ENCODE data around the gene ACSL4. TPM values are rescaled to one million over a fixed set of nuclear protein-coding genes. Genes with fewer than 3 reads are reported as not detected.
"Not testable (repeated sequence)": the region's sequence is repeated elsewhere in the genome, so short reads cannot be mapped to it uniquely, and the experiment has no call there.

Gene ACSL4
- total RNA-seq, 4 donors from 2014 or later = 38.4 to 62.9 (median 46.9) TPM

GRCh38 chrX:109684136-109684535 lies 48.9 kb downstream of the ACSL4 start:
- peaks cover 0 to 10% of the 10 kb centered on the region in 2 donors for H3K36me3 ChIP-seq
- no peaks in the 10 kb centered on the region for H3K4me1 ChIP-seq
- no peak overlapping the region for H3K27ac ChIP-seq
- TF ChIP-seq CTCF (IDR thresholded peaks at IDR 0.05) (no peak), POLR2A (IDR thresholded peaks at IDR 0.05) (no peak)
- 82 to 92% methylated on average over 1 of the region's 1 CpG for WGBS, 2 donors
- intact Hi-C loops (cut with DNase I) = no loop called here
- H3K9me3 ChIP-seq = no peaks in the 10 kb centered on the region
- DNase-seq = no peak
- no peak overlapping the region for H3K4me3 ChIP-seq (replicated peaks in 1 of 3)
- H3K27me3 ChIP-seq = no peaks in the 10 kb centered on the region

- TF ChIP-seq CTCF (IDR thresholded peaks at IDR 0.05) = no peak
- TF ChIP-seq POLR2A (IDR thresholded peaks at IDR 0.05) = no peak
- Histone ChIP-seq H3K27ac (no peak overlapping the region), H3K4me3 (replicated peaks in 1 of 3) (no peak overlapping the region), H3K27me3 (no peaks in the 10 kb centered on the region), H3K9me3 (no peaks in the 10 kb centered on the region), H3K4me1 (no peaks in the 10 kb centered on the region), H3K36me3 (peaks cover 0 to 10% of the 10 kb centered on the region in 2 donors)
- WGBS, 2 donors = 84 to 90% methylated on average over 2 of the region's 2 CpGs
- intact Hi-C loops (cut with DNase I) = no loop called here
- no peak for DNase-seq
These were observed 51.5 kb downstream of the ACSL4 start for GRCh38 chrX:109681475-109682081.

- H3K27me3 ChIP-seq = no peaks in the 10 kb centered on the region
- H3K9me3 ChIP-seq = no peaks in the 10 kb centered on the region
- intact Hi-C loops (cut with DNase I) = no loop called here
- no peak overlapping the region for H3K4me3 ChIP-seq (replicated peaks in 1 of 3)
- H3K27ac ChIP-seq = no peak overlapping the region
- H3K4me1 ChIP-seq = no peaks in the 10 kb centered on the region
- H3K36me3 ChIP-seq = peaks cover 0 to 10% of the 10 kb centered on the region in 2 donors
- TF ChIP-seq POLR2A (IDR thresholded peaks at IDR 0.05) (no peak), CTCF (IDR thresholded peaks at IDR 0.05) (no peak)
- DNase-seq = no peak
These were observed 53.2 kb downstream of the ACSL4 start for GRCh38 chrX:109679820-109680219.

GRCh38 chrX:109672239-109672638 lies 60.8 kb downstream of the ACSL4 start:
- intact Hi-C loops (cut with DNase I) = no loop called here
- Histone ChIP-seq H3K4me1 (no peaks in the 10 kb centered on the region), H3K27me3 (no peaks in the 10 kb centered on the region), H3K9me3 (no peaks in the 10 kb centered on the region), H3K36me3 (no peaks in the 10 kb centered on the region), H3K27ac (no peak overlapping the region), H3K4me3 (replicated peaks in 1 of 3) (no peak overlapping the region)
- no peak for DNase-seq
- TF ChIP-seq POLR2A (IDR thresholded peaks at IDR 0.05) = no peak
- no peak for TF ChIP-seq CTCF (IDR thresholded peaks at IDR 0.05)

DNA sequence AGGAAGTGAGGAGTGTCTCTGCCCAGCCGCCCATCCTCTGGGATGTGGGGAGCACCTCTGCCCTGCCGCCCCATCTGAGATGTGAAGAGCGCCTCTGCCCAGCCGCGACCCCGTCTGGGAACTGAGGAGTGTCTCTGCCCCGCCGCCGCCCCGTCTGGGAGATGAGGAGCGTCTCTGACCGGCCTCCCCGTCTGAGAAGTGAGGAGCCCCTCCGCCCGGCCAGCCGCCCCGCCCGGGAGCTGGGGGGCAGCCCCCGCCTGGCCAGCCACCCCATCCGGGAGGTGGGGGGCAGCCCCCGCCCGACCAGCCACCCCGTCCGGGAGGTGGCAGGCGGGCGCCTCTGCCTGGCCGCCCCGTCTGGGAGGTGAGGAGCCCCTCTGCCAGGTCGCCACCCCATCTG lies 61.9 kb downstream of the ACSL4 start:
- H3K4me3 ChIP-seq (replicated peaks in 1 of 3); H3K9me3 ChIP-seq; H3K4me1 ChIP-seq; DNase-seq; H3K36me3 ChIP-seq; H3K27ac ChIP-seq; H3K27me3 ChIP-seq; intact Hi-C loops (cut with DNase I): not testable (repeated sequence)
- 96 to 98% methylated on average over 6 to 8 of the region's 29 CpGs for WGBS, 2 donors

GRCh38 chrX:109667986-109668385 lies 65.1 kb downstream of the ACSL4 start:
- intact Hi-C loops (cut with DNase I) = no loop called here
- no peaks in the 10 kb centered on the region for H3K9me3 ChIP-seq
- 99 to 100% methylated on average over 5 of the region's 5 CpGs for WGBS, 2 donors
- no peak for DNase-seq
- no peak overlapping the region for H3K27ac ChIP-seq
- no peaks in the 10 kb centered on the region for H3K36me3 ChIP-seq
- H3K4me1 ChIP-seq = no peaks in the 10 kb centered on the region
- no peak for TF ChIP-seq POLR2A (IDR thresholded peaks at IDR 0.05)
- no peak for TF ChIP-seq CTCF (IDR thresholded peaks at IDR 0.05)
- no peak overlapping the region for H3K4me3 ChIP-seq (replicated peaks in 1 of 3)
- no peaks in the 10 kb centered on the region for H3K27me3 ChIP-seq
